DOHH2 (cell line): ENCODE measurements around the gene FAM241B.

Experiments used
- EZH2phosphoT487 ChIP-seq: fragments of 200-600 bp; sonication (generic); IDR thresholded peaks from 2 replicates; pipeline ENCODE4 v1.6.1; 2017; ENCODE audit warnings: borderline replicate concordance, mild to moderate bottlenecking, antibody characterized with exemption, low read length, moderate library complexity, mixed read lengths
- TF ChIP-seq, protein P1 (sequence below): fragments of 200-600 bp; sonication (generic); IDR thresholded peaks from one replicate; pipeline ENCODE4 v1.5.1; 2014; ENCODE audit warnings: antibody characterized with exemption, mild to moderate bottlenecking, low read depth, low read length; ENCODE audit not compliant: poor library complexity, severe bottlenecking

DNA sequence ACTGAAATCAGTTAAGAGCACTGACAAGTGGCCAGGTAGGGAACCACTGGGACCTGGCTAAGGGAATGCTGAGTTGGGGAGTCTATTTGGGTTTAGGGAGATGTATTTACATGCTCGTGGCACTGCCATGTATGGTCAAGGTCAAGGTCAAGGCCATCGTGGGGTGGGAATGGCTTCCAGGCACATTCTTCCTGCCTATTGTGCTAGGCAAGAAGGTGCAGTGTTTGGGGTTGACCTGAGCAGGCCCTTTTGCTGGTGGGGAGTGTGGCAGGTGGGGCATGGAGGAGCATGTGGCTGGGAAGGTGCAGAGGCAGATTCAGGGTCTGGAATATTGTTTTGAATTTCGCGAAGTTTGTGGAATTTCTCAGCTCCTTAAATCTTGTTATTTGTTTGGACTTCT, 17.8 kb downstream of the FAM241B start:
- TF ChIP-seq, protein P1, sequence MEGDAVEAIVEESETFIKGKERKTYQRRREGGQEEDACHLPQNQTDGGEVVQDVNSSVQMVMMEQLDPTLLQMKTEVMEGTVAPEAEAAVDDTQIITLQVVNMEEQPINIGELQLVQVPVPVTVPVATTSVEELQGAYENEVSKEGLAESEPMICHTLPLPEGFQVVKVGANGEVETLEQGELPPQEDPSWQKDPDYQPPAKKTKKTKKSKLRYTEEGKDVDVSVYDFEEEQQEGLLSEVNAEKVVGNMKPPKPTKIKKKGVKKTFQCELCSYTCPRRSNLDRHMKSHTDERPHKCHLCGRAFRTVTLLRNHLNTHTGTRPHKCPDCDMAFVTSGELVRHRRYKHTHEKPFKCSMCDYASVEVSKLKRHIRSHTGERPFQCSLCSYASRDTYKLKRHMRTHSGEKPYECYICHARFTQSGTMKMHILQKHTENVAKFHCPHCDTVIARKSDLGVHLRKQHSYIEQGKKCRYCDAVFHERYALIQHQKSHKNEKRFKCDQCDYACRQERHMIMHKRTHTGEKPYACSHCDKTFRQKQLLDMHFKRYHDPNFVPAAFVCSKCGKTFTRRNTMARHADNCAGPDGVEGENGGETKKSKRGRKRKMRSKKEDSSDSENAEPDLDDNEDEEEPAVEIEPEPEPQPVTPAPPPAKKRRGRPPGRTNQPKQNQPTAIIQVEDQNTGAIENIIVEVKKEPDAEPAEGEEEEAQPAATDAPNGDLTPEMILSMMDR: no peak
- no peak for TF ChIP-seq EZH2phosphoT487
